AG08396 (cell line): Measurements from ENCODE around the gene HJURP.

ENCODE experiments used
- DNase-seq: peaks from one replicate; pipeline ENCODE4 v3.0.0; 2012; ENCODE audit warnings: low spot score, mixed read lengths

The HJURP gene

DNA sequence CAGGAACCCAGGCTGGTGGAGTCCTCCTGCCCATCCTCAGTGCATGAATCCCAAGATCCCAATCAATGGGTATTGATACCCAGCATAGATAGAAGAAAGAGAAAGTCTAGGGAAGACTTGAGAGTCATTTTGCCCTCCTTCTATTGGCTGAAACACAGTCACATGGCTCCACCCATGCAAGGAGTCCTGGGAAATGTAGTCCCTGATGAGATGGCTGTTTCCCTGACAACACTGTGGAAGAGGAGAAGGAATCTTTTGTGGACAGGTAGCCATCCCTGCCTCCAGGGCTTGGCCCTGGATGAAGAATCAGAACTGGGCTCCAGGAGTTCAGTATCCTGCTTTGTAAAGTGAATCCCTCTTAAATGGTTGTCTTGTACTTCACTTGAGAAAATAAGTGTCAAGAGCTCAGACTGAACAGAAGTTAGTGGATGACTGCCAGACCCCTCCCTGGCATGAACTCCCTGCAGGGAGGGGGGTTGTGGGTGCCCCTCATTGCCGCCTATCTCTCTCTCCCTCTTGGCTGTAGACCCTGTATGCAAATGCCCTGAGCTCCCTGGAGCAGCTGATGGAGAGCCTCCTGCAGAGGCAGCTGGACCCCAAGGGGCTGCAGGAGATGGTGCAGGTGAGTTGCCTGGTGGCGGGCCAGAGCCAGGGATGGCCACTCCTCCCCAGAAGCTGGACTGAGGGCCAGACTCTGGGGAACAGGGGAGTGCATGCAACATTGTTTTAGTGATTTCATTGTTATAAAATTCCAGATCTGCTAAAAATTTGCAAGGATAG lies 40.1 kb downstream of the HJURP start:
- no peak for DNase-seq

GRCh38 chr2:233813236-233814055 lies 40.9 kb downstream of the HJURP start:
- DNase-seq, result no peak

DNA sequence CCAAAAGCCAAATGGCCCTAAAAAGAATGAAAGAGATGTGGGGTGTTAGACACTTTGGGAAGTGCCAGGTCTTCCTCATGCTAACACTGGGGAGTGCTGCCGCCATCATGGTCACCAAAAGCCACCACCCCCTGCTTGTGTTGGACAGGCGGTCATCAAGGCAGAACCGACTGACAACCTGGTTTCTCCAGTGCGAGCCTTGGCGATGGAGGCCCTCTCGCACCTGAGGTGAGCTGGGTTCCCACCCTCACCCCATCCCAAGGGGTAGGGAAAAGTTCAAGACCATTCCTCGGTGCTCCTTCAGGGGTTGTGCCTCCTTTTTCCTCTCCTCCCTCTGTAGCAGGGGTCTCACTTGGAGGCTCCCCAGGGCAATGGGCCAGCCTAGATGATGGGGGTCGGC lies 42.6 kb downstream of the HJURP start:
- DNase-seq, result no peak

- no peak for DNase-seq
Observed at GRCh38 chr2:233811087-233811486, 43.2 kb downstream of the HJURP start.

- DNase-seq, result no peak
Observed at GRCh38 chr2:233810385-233810784, 44.0 kb downstream of the HJURP start.

- DNase-seq, result no peak
Observed at GRCh38 chr2:233807966-233808935, 46.1 kb downstream of the HJURP start.

DNA sequence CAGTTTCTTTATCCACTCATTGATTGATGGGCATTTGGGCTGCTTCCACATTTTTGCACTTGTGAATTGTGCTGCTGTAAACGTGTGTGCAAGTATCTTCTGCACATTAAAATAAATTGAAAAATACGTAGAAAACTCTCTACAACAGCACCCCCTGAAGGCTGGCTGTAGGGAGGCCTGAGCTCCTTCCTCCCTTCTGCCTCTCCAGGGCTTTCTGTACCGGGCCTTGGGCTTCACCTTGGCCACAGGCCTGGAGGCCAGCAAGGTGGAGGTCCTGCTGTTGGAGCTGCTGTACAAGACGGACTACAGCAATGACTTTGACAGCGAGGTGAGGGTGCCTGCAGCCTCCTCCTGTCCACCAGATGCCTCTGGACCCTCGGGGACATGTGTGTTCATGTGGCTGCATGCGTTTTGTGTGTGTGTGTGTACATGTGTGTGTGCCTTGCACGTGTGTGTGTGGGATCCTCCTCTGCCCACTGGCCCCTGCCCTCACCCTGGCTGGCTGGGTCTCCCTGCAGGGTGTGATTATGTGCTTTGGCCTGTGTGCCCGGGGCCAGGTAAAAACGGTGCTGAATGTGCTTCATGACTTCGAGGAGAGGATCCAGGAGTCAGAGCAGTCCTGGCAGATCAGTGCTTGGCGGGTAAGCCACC lies 47.0 kb downstream of the HJURP start:
- no peak for DNase-seq

DNA sequence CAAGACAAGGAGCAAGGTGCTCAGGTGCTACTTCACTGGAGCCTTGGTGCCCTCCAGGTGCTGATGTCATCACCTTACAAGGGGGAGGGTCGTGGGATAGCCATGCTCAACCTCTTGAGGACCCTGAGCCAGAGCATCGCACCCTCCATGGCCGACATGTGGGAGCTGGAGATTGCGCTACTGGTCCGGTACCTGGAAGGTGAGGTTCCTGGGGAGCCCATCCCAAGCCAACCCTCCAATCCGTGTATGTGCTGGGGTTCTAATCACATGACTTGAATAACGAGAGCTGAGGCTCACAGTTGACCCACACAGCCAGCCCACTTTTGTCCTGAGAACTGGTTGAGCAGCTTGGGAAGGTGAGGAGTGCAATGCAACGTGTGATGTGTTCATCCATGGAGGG lies 50.3 kb downstream of the HJURP start:
- no peak for DNase-seq

GRCh38 chr2:233803292-233803911 lies 50.9 kb downstream of the HJURP start:
- DNase-seq, result no peak

- no peak for DNase-seq
Observed at GRCh38 chr2:233802132-233802815, 52.1 kb downstream of the HJURP start.

DNA sequence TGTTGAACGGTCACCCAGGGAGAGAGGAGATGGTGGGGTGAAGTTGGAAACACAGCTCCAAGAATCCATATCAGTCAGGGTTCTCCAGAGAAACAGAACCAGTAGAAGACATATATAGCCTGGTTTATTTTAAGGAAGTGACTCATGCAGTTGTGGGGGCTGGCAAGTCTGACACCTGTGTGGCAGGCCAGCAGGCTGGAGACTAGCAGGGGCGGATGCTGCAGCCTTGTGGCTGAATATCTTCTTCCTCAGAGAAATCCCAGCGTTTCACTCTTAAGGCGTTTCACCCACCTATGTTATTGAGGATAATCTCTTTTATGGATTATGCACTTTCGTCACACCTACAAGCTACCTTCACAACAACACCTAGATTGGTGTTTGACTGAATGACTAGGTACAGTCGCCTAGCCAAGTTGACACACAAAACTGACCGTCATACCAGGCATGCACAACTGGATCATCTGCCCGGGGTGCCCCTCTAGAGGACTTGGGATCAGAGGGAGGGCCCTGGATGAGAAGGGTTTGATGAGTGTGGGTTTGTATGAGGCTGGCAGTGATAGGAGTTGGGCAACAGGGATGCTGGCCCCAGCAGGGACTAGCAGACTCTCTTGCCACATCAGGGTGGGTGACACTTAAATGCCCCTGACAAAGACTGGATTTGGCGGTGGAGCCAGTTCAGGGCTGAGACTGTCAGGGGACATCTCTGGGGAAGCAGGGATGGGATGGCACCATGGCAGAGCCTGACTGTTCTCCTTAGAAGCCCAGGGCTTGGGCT lies 52.8 kb downstream of the HJURP start:
- no peak for DNase-seq

- no peak for DNase-seq
Observed at GRCh38 chr2:233800208-233800607, 54.1 kb downstream of the HJURP start.

DNA sequence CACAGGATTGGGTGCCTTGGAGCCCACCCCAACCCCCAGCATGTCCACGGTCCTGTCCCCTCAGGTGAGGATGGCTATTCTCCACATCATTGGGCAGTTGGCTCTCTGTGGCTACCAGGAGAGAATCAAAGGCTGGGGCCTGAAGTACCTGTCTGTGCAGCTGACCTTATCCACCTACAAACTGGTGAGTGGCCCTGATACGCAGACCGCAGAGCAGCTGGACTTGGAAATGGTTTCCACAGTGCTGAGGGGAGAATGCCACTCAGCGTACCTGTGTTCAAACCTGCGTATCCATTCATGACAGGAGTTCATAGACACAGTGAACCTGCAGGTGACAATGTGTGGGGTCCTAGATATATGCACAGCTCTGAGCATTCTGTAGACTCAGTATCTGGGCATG lies 54.6 kb downstream of the HJURP start:
- DNase-seq, result no peak

- no peak for DNase-seq
Observed at GRCh38 chr2:233799087-233799665, 55.2 kb downstream of the HJURP start.

- no peak for DNase-seq
Observed at GRCh38 chr2:233798335-233799086, 55.8 kb downstream of the HJURP start.

DNA sequence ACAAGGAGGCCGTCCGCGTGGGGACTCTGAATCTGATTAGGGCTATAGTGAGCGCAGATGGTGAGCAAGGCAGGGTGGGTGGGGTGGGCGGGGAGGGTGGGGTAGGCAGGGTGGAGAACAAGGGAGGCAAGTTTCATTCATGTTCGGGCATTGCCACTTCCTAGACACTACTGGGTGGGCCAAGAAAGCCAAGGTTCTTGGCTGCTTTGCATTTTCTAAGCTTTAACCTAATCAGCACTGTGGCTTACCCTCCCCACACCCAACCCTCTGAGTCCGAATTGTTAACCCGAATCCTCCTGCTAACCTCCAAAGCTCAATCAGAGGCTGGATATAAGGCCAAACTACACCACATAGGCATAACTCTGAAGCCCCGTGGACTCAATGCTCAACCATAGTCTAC lies 58.1 kb downstream of the HJURP start:
- no peak for DNase-seq

GRCh38 chr2:233795735-233796171 lies 58.6 kb downstream of the HJURP start:
- no peak for DNase-seq

DNA sequence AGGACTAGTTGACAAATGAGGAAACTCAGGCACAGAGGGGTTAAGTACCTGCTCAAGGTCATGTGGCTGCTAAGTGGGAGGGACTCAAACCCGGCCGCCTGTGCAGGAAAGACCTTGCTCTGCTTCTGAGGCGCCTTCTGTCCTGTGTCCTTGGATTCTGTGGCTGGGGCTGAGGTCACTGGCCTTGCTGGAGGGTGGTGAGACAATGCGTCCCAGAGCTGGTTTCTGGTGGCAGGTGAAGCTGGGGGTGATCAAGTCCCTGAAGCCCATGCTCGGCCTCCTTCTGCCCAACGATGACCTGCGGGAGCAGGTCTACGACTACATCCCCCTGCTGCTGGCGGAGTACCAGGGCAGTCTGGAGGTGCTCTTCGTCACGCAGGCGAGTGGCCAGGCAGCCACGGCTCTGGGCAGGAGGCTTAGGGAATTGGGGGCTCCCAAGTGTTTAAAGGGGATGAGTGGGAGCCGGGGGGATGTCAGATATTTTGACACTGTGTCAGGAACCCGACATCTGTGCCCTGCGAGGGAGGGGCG lies 60.1 kb downstream of the HJURP start:
- no peak for DNase-seq
